Psoas muscle (tissue), 8 donors: ENCODE data around the gene SRGAP3. TPM values are rescaled to one million over a fixed set of nuclear protein-coding genes. Genes with fewer than 3 reads are reported as not detected.
A peak's percentile ranks its signal among the peaks of the same experiment; 100 is the strongest.

Experiments used
- ATAC-seq, 4 donors: fragments of 200-7000 bp; cut with Tn5 transposase; one replicate each; pipeline ENCODE4 v1.9.1; 2020; ENCODE audit warnings: moderate library complexity in 3 of 4, mild to moderate bottlenecking in 2 of 4
- DNase-seq, 2 donors: peaks; one replicate each; pipeline ENCODE4 v3.0.0-alpha.2; 2020
- H3K27ac ChIP-seq: fragments of 200-600 bp; one replicate; pipeline ENCODE4 v1.8.0; 2022
- H3K27me3 ChIP-seq, 3 donors: fragments of 200-600 bp in 1 of 3; one replicate each; pipeline versions ENCODE4 v1.6.1 to v1.8.0; 2013 to 2022; ENCODE audit warnings: low read length in 2 of 3, mild to moderate bottlenecking in 2 of 3, moderate library complexity in 1 of 3; ENCODE audit not compliant: insufficient read depth in 3 of 3
- H3K36me3 ChIP-seq, 2 donors: fragments of 200-600 bp in 1 of 2; one replicate each; pipeline versions ENCODE4 v1.6.1 to v1.8.0; 2013 to 2022; ENCODE audit warnings: low read depth in 1 of 2, mild to moderate bottlenecking in 1 of 2, moderate library complexity in 1 of 2; ENCODE audit not compliant: insufficient read depth in 1 of 2
- H3K4me1 ChIP-seq: fragments of 200-600 bp; one replicate; pipeline ENCODE4 v1.8.0; 2022
- H3K4me3 ChIP-seq: fragments of 200-600 bp; one replicate; pipeline ENCODE4 v1.8.0; 2022; ENCODE audit warnings: mild to moderate bottlenecking
- H3K9me3 ChIP-seq: fragments of 200-600 bp; one replicate; pipeline ENCODE4 v1.8.0; 2022
- WGBS, 3 donors: extraction: QIAGEN DNeasy Blood & Tissue Kit; methylation state at CpG; one replicate each; pipeline versions ENCODE4 v1.1.6 to v1.1.7; 2013; 5-methylcytosine and 5-hydroxymethylcytosine counted together
- intact Hi-C, 2 donors: fragments of 100-400 bp; cut with DNase I; formaldehyde crosslinking; loops; one replicate each; pipeline versions ENCODE4 v1.11.0 to v1.14.2; 2022
- polyA plus RNA-seq, 3 donors: library from polyadenylated mRNA; stranded (reverse); fragments of 200-250 nt; gene quantifications; one replicate each; pipeline ENCODE4 v1.2.3, GENCODE V29; 2013
- total RNA-seq, 4 donors: library from RNA; stranded (reverse); fragmentation: NEBNext Ultra II Directional in 2 of 4; extraction: Animal tissue kit (Norgen Biotek cat#: 25700) in 2 of 4; gene quantifications; one replicate each; pipeline versions ENCODE4 v1.2.1 to v1.2.4, GENCODE V29; 2021 to 2023
- TF ChIP-seq, protein P1 (sequence below): fragments of 200-600 bp; IDR thresholded peaks from one replicate; pipeline ENCODE4 v1.8.0; 2022; ENCODE audit warnings: antibody characterized with exemption
- donor health status: healthy with polysubstance abuse.
- donor health status: DM: no; HTN: no; CAD: no; lungs with moderate emphysema.
- donor health status: Bipolar disorder and iron deficiency.
- donor health status: healthy.
- donor health status: DM: yes; HTN: yes; CAD: no.
- donor health status: DM: no; HTN: no; CAD: no.
- donor health status: DM: no; HTN: no; CAD: no.
- donor health status: DM: yes; HTN: yes; CAD: no.

The SRGAP3 gene
- total and polyA plus RNA-seq, 7 donors = 0.77 to 7.6 (median 1.9) TPM

DNA sequence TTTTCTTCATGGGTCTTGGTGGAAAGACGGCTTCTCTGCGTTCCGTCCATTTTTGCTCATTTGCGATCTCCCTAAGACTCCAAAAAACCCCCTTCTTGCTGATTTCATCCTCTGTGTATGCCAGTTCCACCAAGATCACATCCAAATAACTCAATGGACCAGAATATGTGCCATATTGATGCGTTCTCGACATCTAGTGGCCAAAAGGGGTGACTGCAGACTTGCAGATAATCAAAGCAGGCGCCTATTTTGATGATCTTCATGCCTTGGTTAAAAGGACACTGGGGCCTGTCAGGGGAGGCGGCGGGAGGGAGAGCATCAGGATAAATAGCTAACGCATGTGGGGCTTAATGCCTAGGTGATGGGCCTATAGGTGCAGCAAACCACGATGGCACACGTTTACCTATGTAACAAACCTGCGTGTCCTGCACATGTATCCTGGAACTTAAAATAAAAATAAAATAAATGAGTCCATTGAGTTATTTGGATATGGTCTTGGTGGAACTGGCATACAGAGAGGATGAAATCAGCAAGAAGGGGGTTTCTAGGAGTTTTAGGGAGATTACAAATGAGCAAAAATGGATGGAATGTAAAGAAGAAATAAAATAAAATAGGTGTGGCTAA is 182.0 kb downstream of the SRGAP3 start:
- no peak overlapping the region for H3K27ac ChIP-seq
- intact Hi-C loops = loop anchor here (1.0 to 5.0 kb wide), 5 partner anchors 79 to 235 kb away; no protein-coding TSS in a partner anchor
- H3K9me3 ChIP-seq = no peaks in the 10 kb centered on the region
- no peaks in the 10 kb centered on the region for H3K36me3 ChIP-seq
- TF ChIP-seq, protein P1, sequence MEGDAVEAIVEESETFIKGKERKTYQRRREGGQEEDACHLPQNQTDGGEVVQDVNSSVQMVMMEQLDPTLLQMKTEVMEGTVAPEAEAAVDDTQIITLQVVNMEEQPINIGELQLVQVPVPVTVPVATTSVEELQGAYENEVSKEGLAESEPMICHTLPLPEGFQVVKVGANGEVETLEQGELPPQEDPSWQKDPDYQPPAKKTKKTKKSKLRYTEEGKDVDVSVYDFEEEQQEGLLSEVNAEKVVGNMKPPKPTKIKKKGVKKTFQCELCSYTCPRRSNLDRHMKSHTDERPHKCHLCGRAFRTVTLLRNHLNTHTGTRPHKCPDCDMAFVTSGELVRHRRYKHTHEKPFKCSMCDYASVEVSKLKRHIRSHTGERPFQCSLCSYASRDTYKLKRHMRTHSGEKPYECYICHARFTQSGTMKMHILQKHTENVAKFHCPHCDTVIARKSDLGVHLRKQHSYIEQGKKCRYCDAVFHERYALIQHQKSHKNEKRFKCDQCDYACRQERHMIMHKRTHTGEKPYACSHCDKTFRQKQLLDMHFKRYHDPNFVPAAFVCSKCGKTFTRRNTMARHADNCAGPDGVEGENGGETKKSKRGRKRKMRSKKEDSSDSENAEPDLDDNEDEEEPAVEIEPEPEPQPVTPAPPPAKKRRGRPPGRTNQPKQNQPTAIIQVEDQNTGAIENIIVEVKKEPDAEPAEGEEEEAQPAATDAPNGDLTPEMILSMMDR = peak; percentile 95
- peak; percentile 67 to 93 (median 76) for ATAC-seq
- no peaks in the 10 kb centered on the region for H3K4me1 ChIP-seq
- 25 to 36% (median 26%) methylated on average over 13 of the region's 13 CpGs for WGBS, 3 donors
- no peak overlapping the region for H3K4me3 ChIP-seq
- peak in 1 of 2 donors; percentile 33 for DNase-seq
- H3K27me3 ChIP-seq = no peaks in the 10 kb centered on the region

GRCh38 chr3:9066775-9067174 is 182.7 kb downstream of the SRGAP3 start:
- 81 to 88% (median 83%) methylated on average over 3 of the region's 3 CpGs for WGBS, 3 donors
- intact Hi-C loops = loop anchor here (1.0 to 5.0 kb wide), 5 partner anchors 78 to 236 kb away; no protein-coding TSS in a partner anchor
- TF ChIP-seq, protein P1 = no peak
- no peak overlapping the region for H3K27ac ChIP-seq
- no peaks in the 10 kb centered on the region for H3K27me3 ChIP-seq
- H3K9me3 ChIP-seq = no peaks in the 10 kb centered on the region
- ATAC-seq (no peak), DNase-seq (no peak)
- no peaks in the 10 kb centered on the region for H3K4me1 ChIP-seq
- H3K36me3 ChIP-seq = no peaks in the 10 kb centered on the region
- H3K4me3 ChIP-seq = no peak overlapping the region

GRCh38 chr3:9066141-9066540 is 183.3 kb downstream of the SRGAP3 start:
- H3K9me3 ChIP-seq = no peaks in the 10 kb centered on the region
- ATAC-seq (no peak), DNase-seq (no peak)
- no peak overlapping the region for H3K27ac ChIP-seq
- intact Hi-C loops = loop anchor here (2.0 to 5.0 kb wide), 4 partner anchors 77 to 236 kb away; no protein-coding TSS in a partner anchor
- H3K27me3 ChIP-seq = no peaks in the 10 kb centered on the region
- H3K4me1 ChIP-seq = no peaks in the 10 kb centered on the region
- H3K36me3 ChIP-seq = no peaks in the 10 kb centered on the region
- no peak overlapping the region for H3K4me3 ChIP-seq
- TF ChIP-seq, protein P1 = no peak
- WGBS, 3 donors = 67 to 70% (median 68%) methylated on average over 2 of the region's 2 CpGs

DNA sequence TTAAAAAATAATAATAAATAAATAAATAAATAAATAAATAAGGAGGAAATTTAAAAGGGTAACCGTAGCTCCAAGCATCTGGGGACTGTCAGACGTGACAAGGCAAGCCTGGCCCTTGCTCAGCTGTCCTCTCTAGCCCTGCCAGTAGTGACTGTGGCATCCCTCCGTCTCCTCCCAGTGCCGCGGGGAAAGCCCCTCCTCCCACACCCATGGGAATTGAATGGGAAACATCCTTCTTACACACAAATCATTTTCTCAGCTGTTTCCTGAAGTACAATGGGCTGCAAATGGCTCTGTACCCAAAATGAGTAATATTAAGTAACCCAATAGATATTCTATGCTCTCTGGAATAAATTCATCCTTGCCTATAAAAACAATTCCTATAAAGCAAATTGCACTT is 184.6 kb downstream of the SRGAP3 start:
- H3K4me3 ChIP-seq = no peak overlapping the region
- H3K27me3 ChIP-seq = no peaks in the 10 kb centered on the region
- ATAC-seq (no peak), DNase-seq (no peak)
- 18 to 30% (median 20%) methylated on average over 5 of the region's 5 CpGs for WGBS, 3 donors
- H3K4me1 ChIP-seq = no peaks in the 10 kb centered on the region
- intact Hi-C loops = loop anchor here (5.0 kb wide), 3 partner anchors 78 to 237 kb away; no protein-coding TSS in a partner anchor
- TF ChIP-seq, protein P1 = no peak
- peaks cover 0 to 2% of the 10 kb centered on the region in 2 donors for H3K36me3 ChIP-seq
- no peaks in the 10 kb centered on the region for H3K9me3 ChIP-seq
- no peak overlapping the region for H3K27ac ChIP-seq

- intact Hi-C loops = no loop called here
- Histone ChIP-seq H3K9me3 (no peaks in the 10 kb centered on the region), H3K4me1 (no peaks in the 10 kb centered on the region), H3K4me3 (no peak overlapping the region), H3K27me3 (no peaks in the 10 kb centered on the region), H3K27ac (no peak overlapping the region), H3K36me3 (peaks cover 0 to 5% of the 10 kb centered on the region in 2 donors)
- no peak for DNase-seq
- TF ChIP-seq, protein P1 = no peak
- no peak for ATAC-seq
- 84 to 89% (median 88%) methylated on average over 9 of the region's 9 CpGs for WGBS, 3 donors
Measured at GRCh38 chr3:9064251-9064650, 185.2 kb downstream of the SRGAP3 start.
